ENCODE results near the gene BAK1.

GRCh38 chr6:33552252-33552651, 27.8 kb downstream of the BAK1 start:
- no peak for TF ChIP-seq EZH2 (IDR thresholded peaks at IDR 0.05; ENCODE audit: low read length, missing control alignments)
- no peak for TF ChIP-seq CTCF (conservative IDR thresholded peaks at IDR 0.05 in 1 of 2, IDR thresholded peaks at IDR 0.05 in 1 of 2; ENCODE audit: low read depth in 1 of 2, low read length in 2 of 2)
